Kidney (tissue), 14 donors: ENCODE data around the gene SPECC1. TPM values are rescaled to one million over a fixed set of nuclear protein-coding genes. Genes with fewer than 3 reads are reported as not detected.
A peak's percentile ranks its signal among the peaks of the same experiment; 100 is the strongest.

Experiments used
- DNase-seq, 5 donors: peaks; one replicate each; pipeline ENCODE4 v3.0.0-alpha.2; 2013 to 2020
- FAIRE-seq: peaks from 2 replicates; lab custom pipeline; 2012; peaks lifted over from hg19 to GRCh38; lab: Jason Lieb, UNC
- H3K27ac ChIP-seq, 2 donors: one replicate each; pipeline ENCODE4 v1.7.0; 2013; ENCODE audit warnings: low read depth in 2 of 2, low read length in 2 of 2, inconsistent platforms in 1 of 2
- H3K27me3 ChIP-seq: one replicate; pipeline ENCODE4 v1.7.1; 2013; ENCODE audit warnings: low read length, inconsistent platforms; ENCODE audit not compliant: control insufficient read depth, insufficient read depth
- H3K36me3 ChIP-seq, 3 donors: one replicate each; pipeline versions ENCODE4 v1.7.0 to v1.7.1; 2013; ENCODE audit warnings: low read length in 3 of 3, control low read depth in 1 of 3, inconsistent platforms in 1 of 3; ENCODE audit not compliant: insufficient read depth in 3 of 3, control insufficient read depth in 2 of 3
- H3K4me1 ChIP-seq, 3 donors: one replicate each; pipeline versions ENCODE4 v1.7.0 to v1.7.1; 2013; ENCODE audit warnings: low read length in 3 of 3, inconsistent platforms in 1 of 3, low read depth in 1 of 3; ENCODE audit not compliant: control insufficient read depth in 2 of 3, insufficient read depth in 2 of 3
- H3K4me3 ChIP-seq, 3 donors: one replicate each; pipeline versions ENCODE4 v1.7.0 to v1.8.1; 2013; ENCODE audit warnings: low read length in 3 of 3, control low read depth in 1 of 3, inconsistent platforms in 1 of 3
- H3K9ac ChIP-seq, 3 donors: one replicate each; pipeline versions ENCODE4 v1.7.0 to v1.7.1; 2013; ENCODE audit warnings: low read length in 3 of 3, control low read depth in 1 of 3, inconsistent platforms in 1 of 3
- H3K9me3 ChIP-seq, 3 donors: one replicate each; pipeline versions ENCODE4 v1.7.0 to v1.7.1; 2013; ENCODE audit warnings: low read length in 3 of 3, control low read depth in 1 of 3, inconsistent platforms in 1 of 3; ENCODE audit not compliant: control insufficient read depth in 2 of 3, insufficient read depth in 1 of 3
- CTCF ChIP-seq: IDR thresholded peaks from 3 replicates; pipeline ENCODE4 v1.5.1; 2012; ENCODE audit warnings: mild to moderate bottlenecking, moderate library complexity, borderline replicate concordance; ENCODE audit not compliant: insufficient read depth; ENCODE audit errors: extremely low read depth
- intact Hi-C: fragments of 100-400 bp; cut with DNase I; formaldehyde crosslinking; loops from one replicate; pipeline ENCODE4 v1.11.1; 2022
- polyA plus RNA-seq: library from polyadenylated mRNA; stranded (reverse); fragments of 350-450 nt; fragmentation: Illumina TruSeq; extraction: RNeasy Lipid Tissue Mini Kit (QIAGEN cat#74804); gene quantifications from one replicate; pipeline ENCODE4 v1.2.3, GENCODE V29; 2014; ENCODE audit warnings: low read depth, low replicate concordance; ENCODE audit not compliant: insufficient read depth
- total RNA-seq: library from RNA; stranded (reverse); fragmentation: NEBNext Ultra II Directional; extraction: Animal tissue kit (Norgen Biotek cat#: 25700); gene quantifications from one replicate; pipeline ENCODE4 v1.2.1, GENCODE V29; 2021
- donor health status: control.
- donor health status: control.
- donor health status: control.
- donor health status: control.
- donor health status: control.
- donor health status: DM: yes; HTN: yes; CAD: no.
- donor health status: Normal renal cell carcinoma (clear cell type).

Gene SPECC1
- total and polyA plus RNA-seq, 2 donors from 2014 or later = 7.6 to 29.1 TPM

GRCh38 chr17:19987897-19988296, 21.3 kb upstream of the SPECC1 start:
- H3K4me1 ChIP-seq = no peaks in the 10 kb centered on the region
- H3K27ac ChIP-seq = no peak overlapping the region
- H3K27me3 ChIP-seq = no peaks in the 10 kb centered on the region
- no peaks in the 10 kb centered on the region for H3K36me3 ChIP-seq
- TF ChIP-seq CTCF = no peak
- intact Hi-C loops = no loop called here
- H3K9me3 ChIP-seq = no peaks in the 10 kb centered on the region
- FAIRE-seq (no peak), DNase-seq (no peak)
- H3K9ac ChIP-seq = no peak overlapping the region
- H3K4me3 ChIP-seq = no peak overlapping the region

GRCh38 chr17:19991252-19991885, 17.8 kb upstream of the SPECC1 start:
- FAIRE-seq (no peak), DNase-seq (no peak)
- no peak for TF ChIP-seq CTCF
- no peaks in the 10 kb centered on the region for H3K4me1 ChIP-seq
- no peaks in the 10 kb centered on the region for H3K27me3 ChIP-seq
- no peaks in the 10 kb centered on the region for H3K9me3 ChIP-seq
- no peak overlapping the region for H3K4me3 ChIP-seq
- H3K27ac ChIP-seq = no peak overlapping the region
- no peak overlapping the region for H3K9ac ChIP-seq
- no peaks in the 10 kb centered on the region for H3K36me3 ChIP-seq
- intact Hi-C loops = loop anchor here (5.0 kb wide), 1 partner anchor 126 kb away; no protein-coding TSS in a partner anchor

GRCh38 chr17:19992803-19993713, 16.1 kb upstream of the SPECC1 start:
- Histone ChIP-seq H3K9ac (no peak overlapping the region), H3K27me3 (no peaks in the 10 kb centered on the region), H3K4me1 (no peaks in the 10 kb centered on the region), H3K9me3 (no peaks in the 10 kb centered on the region), H3K27ac (no peak overlapping the region), H3K4me3 (no peak overlapping the region), H3K36me3 (no peaks in the 10 kb centered on the region)
- TF ChIP-seq CTCF = peak; percentile 86
- intact Hi-C loops = loop anchor here (5.0 kb wide), 1 partner anchor 124 kb away; no protein-coding TSS in a partner anchor
- peak; percentile 91 to 96 (median 95) for DNase-seq
- FAIRE-seq = peak; percentile 97
